HEK293 (cell line): ENCODE measurements around the gene GFI1.
"Not testable (repeated sequence)": the region's sequence is repeated elsewhere in the genome, so short reads cannot be mapped to it uniquely, and the experiment has no call there.

ENCODE experiments used
- CTCF ChIA-PET: fragments of 350-600 bp; formaldehyde crosslinking; extraction: SDS; loops from one replicate; lab custom pipeline; 2021; ENCODE audit warnings: antibody characterized with exemption; lab: Yijun Ruan, JAX
- POLR2A ChIA-PET: fragments of 300-600 bp; formaldehyde crosslinking; extraction: SDS; loops from one replicate; lab custom pipeline; 2020; ENCODE audit warnings: antibody characterized with exemption, inconsistent platforms; lab: Yijun Ruan, JAX
- H3K27ac ChIP-seq: fragments of 200-500 bp; sonication (Bioruptor generic); 2 replicates; pipeline ENCODE4 v1.5.1; 2014; ENCODE audit warnings: low read depth, low read length, control low read depth, inconsistent platforms; ENCODE audit errors: extremely low read depth
- H3K36me3 ChIP-seq, 2 experiments: fragments of 200-500 bp in 1 of 2; sonication (Bioruptor generic) in 1 of 2; 1 replicate in 1 of 2; 2 replicates in 1 of 2; pipeline ENCODE4 v1.5.1; 2014 to 2017; ENCODE audit warnings: inconsistent platforms in 2 of 2, low read length in 2 of 2; ENCODE audit not compliant: control insufficient read depth in 2 of 2, insufficient read depth in 1 of 2
- H3K4me1 ChIP-seq: fragments of 200-500 bp; sonication (Bioruptor generic); 2 replicates; pipeline ENCODE4 v1.5.1; 2014; ENCODE audit warnings: mild to moderate bottlenecking, low read length, inconsistent platforms; ENCODE audit not compliant: control insufficient read depth, insufficient read depth
- H3K4me3 ChIP-seq: 2 replicates; pipeline ENCODE4 v1.5.1; 2011; ENCODE audit warnings: low read depth, mild to moderate bottlenecking, control low read depth, low read length, moderate library complexity
- H3K9me3 ChIP-seq: fragments of 200-500 bp; sonication (Bioruptor generic); 2 replicates; pipeline ENCODE4 v1.5.1; 2014; ENCODE audit warnings: low read depth, low read length, inconsistent platforms; ENCODE audit not compliant: control insufficient read depth, insufficient read depth
- HIC1 ChIP-seq: fragments of 450-650 bp; formaldehyde crosslinking; IDR thresholded peaks from 2 replicates; pipeline ENCODE4 v1.5.1; 2016; ENCODE audit warnings: missing biosample characterization, missing genetic modification characterization
- KLF10 ChIP-seq: fragments of 450-650 bp; IDR thresholded peaks from 2 replicates; pipeline ENCODE4 v1.5.1; 2018; ENCODE audit warnings: missing biosample characterization, mild to moderate bottlenecking, missing genetic modification characterization
- KLF9 ChIP-seq: fragments of 450-650 bp; formaldehyde crosslinking; IDR thresholded peaks from 2 replicates; pipeline ENCODE4 v1.5.1; 2016; ENCODE audit warnings: missing biosample characterization, missing genetic modification characterization, low read depth
- MZF1 ChIP-seq: fragments of 450-650 bp; formaldehyde crosslinking; IDR thresholded peaks from 2 replicates; pipeline ENCODE4 v1.5.1; 2017; ENCODE audit warnings: missing biosample characterization, missing genetic modification characterization, borderline replicate concordance
- OVOL3 ChIP-seq: fragments of 450-650 bp; formaldehyde crosslinking; IDR thresholded peaks from 2 replicates; pipeline ENCODE4 v1.5.1; 2016; ENCODE audit warnings: missing biosample characterization, missing genetic modification characterization
- ZNF10 ChIP-seq: fragments of 450-650 bp; formaldehyde crosslinking; IDR thresholded peaks from 2 replicates; pipeline ENCODE4 v1.5.1; 2017; ENCODE audit warnings: missing biosample characterization, missing genetic modification characterization
- ZNF16 ChIP-seq: fragments of 450-650 bp; formaldehyde crosslinking; IDR thresholded peaks from 2 replicates; pipeline ENCODE4 v1.5.1; 2016; ENCODE audit warnings: low read depth, missing biosample characterization, missing genetic modification characterization
- ZNF184 ChIP-seq: fragments of 450-650 bp; IDR thresholded peaks from 2 replicates; pipeline ENCODE4 v1.5.1; 2018; ENCODE audit warnings: missing biosample characterization, mild to moderate bottlenecking, missing genetic modification characterization
- ZNF302 ChIP-seq: fragments of 450-650 bp; formaldehyde crosslinking; IDR thresholded peaks from 2 replicates; pipeline ENCODE4 v1.5.1; 2016; ENCODE audit warnings: missing biosample characterization, missing genetic modification characterization, low read depth
- ZNF354C ChIP-seq: fragments of 450-650 bp; formaldehyde crosslinking; IDR thresholded peaks from 2 replicates; pipeline ENCODE4 v1.5.1; 2016; ENCODE audit warnings: missing biosample characterization, missing genetic modification characterization, low read depth, borderline replicate concordance
- ZNF362 ChIP-seq: fragments of 450-650 bp; formaldehyde crosslinking; IDR thresholded peaks from 2 replicates; pipeline ENCODE4 v1.5.1; 2016; ENCODE audit warnings: missing biosample characterization, missing genetic modification characterization
- ZNF366 ChIP-seq: fragments of 450-650 bp; formaldehyde crosslinking; conservative IDR thresholded peaks from 2 replicates; pipeline ENCODE4 v1.5.1; 2016; ENCODE audit warnings: missing biosample characterization, missing genetic modification characterization
- ZNF473 ChIP-seq: fragments of 450-650 bp; formaldehyde crosslinking; IDR thresholded peaks from 2 replicates; pipeline ENCODE4 v1.5.1; 2017; ENCODE audit warnings: missing biosample characterization, missing genetic modification characterization
- ZNF623 ChIP-seq: fragments of 450-650 bp; formaldehyde crosslinking; IDR thresholded peaks from 2 replicates; pipeline ENCODE4 v1.5.1; 2016; ENCODE audit warnings: missing biosample characterization, missing genetic modification characterization
- ZNF629 ChIP-seq: fragments of 450-650 bp; formaldehyde crosslinking; IDR thresholded peaks from 2 replicates; pipeline ENCODE4 v1.5.1; 2017; ENCODE audit warnings: missing biosample characterization, missing genetic modification characterization
- ZNF670 ChIP-seq: fragments of 450-650 bp; formaldehyde crosslinking; IDR thresholded peaks from 2 replicates; pipeline ENCODE4 v1.5.1; 2016; ENCODE audit warnings: missing biosample characterization, missing genetic modification characterization, low read depth
- ZNF76 ChIP-seq: fragments of 450-650 bp; formaldehyde crosslinking; IDR thresholded peaks from 2 replicates; pipeline ENCODE4; 2016; ENCODE audit warnings: low read depth, missing biosample characterization, missing genetic modification characterization, borderline replicate concordance
- TF ChIP-seq, protein P1 (sequence below): fragments of 450-650 bp; formaldehyde crosslinking; IDR thresholded peaks from 2 replicates; pipeline ENCODE4 v1.5.1; 2016; ENCODE audit warnings: missing biosample characterization, missing genetic modification characterization
- TF ChIP-seq, protein P2 (sequence below): fragments of 450-650 bp; formaldehyde crosslinking; optimal IDR thresholded peaks from 2 replicates; pipeline ENCODE3; 2016; ENCODE audit warnings: missing biosample characterization, mild to moderate bottlenecking, missing genetic modification characterization
- TF ChIP-seq, protein P3 (sequence below): fragments of 450-650 bp; formaldehyde crosslinking; IDR thresholded peaks from 2 replicates; pipeline ENCODE4 v1.5.1; 2016; ENCODE audit warnings: missing biosample characterization, missing genetic modification characterization
- TF ChIP-seq, protein P4 (sequence below): fragments of 450-650 bp; IDR thresholded peaks from 2 replicates; pipeline ENCODE4 v1.5.1; 2018; ENCODE audit warnings: missing biosample characterization, mild to moderate bottlenecking, missing genetic modification characterization

Gene GFI1

GRCh38 chr1:92486251-92487077 lies at the start of gene GFI1 (continued):
- no peak for TF ChIP-seq ZNF16 (tag by site-specific recombination)
- TF ChIP-seq ZNF76 (tag by site-specific recombination) = 0 out of 2 replicates have a peak, but pooled peaks have one; percentile 46
- TF ChIP-seq, protein P1, sequence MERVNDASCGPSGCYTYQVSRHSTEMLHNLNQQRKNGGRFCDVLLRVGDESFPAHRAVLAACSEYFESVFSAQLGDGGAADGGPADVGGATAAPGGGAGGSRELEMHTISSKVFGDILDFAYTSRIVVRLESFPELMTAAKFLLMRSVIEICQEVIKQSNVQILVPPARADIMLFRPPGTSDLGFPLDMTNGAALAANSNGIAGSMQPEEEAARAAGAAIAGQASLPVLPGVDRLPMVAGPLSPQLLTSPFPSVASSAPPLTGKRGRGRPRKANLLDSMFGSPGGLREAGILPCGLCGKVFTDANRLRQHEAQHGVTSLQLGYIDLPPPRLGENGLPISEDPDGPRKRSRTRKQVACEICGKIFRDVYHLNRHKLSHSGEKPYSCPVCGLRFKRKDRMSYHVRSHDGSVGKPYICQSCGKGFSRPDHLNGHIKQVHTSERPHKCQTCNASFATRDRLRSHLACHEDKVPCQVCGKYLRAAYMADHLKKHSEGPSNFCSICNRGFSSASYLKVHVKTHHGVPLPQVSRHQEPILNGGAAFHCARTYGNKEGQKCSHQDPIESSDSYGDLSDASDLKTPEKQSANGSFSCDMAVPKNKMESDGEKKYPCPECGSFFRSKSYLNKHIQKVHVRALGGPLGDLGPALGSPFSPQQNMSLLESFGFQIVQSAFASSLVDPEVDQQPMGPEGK = peak; percentile 84
- TF ChIP-seq ZNF10 (tag by site-specific recombination) = peak; percentile 96
- no peak for TF ChIP-seq ZNF623 (tag by site-specific recombination)
- TF ChIP-seq OVOL3 = no peak
- peak; percentile 57; the same call in 1 of the 2 replicates for TF ChIP-seq KLF10 (tag by site-specific recombination)
- TF ChIP-seq ZNF362 (tag by site-specific recombination) = no peak
- TF ChIP-seq ZNF670 = no peak
- TF ChIP-seq ZNF473 (tag by site-specific recombination) = no peak
- 0 out of 2 replicates have a peak, but pooled peaks have one; percentile 10 for TF ChIP-seq ZNF184 (tag by site-specific recombination)
- peak; percentile 94 for TF ChIP-seq HIC1 (tag by site-specific recombination)
- TF ChIP-seq ZNF302 (tag by site-specific recombination) = no peak
- TF ChIP-seq, protein P2, sequence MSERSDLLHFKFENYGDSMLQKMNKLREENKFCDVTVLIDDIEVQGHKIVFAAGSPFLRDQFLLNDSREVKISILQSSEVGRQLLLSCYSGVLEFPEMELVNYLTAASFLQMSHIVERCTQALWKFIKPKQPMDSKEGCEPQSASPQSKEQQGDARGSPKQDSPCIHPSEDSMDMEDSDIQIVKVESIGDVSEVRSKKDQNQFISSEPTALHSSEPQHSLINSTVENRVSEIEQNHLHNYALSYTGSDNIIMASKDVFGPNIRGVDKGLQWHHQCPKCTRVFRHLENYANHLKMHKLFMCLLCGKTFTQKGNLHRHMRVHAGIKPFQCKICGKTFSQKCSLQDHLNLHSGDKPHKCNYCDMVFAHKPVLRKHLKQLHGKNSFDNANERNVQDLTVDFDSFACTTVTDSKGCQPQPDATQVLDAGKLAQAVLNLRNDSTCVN = peak; percentile 60
- no peak for TF ChIP-seq ZNF354C
- 0 out of 2 replicates have a peak, but pooled peaks have one; percentile 17 for TF ChIP-seq MZF1 (tag by site-specific recombination)
- TF ChIP-seq ZNF366 (tag by site-specific recombination) = no peak
- peak; percentile 70; the same call in 1 of the 2 replicates for TF ChIP-seq ZNF629 (tag by site-specific recombination)
- TF ChIP-seq, protein P3, sequence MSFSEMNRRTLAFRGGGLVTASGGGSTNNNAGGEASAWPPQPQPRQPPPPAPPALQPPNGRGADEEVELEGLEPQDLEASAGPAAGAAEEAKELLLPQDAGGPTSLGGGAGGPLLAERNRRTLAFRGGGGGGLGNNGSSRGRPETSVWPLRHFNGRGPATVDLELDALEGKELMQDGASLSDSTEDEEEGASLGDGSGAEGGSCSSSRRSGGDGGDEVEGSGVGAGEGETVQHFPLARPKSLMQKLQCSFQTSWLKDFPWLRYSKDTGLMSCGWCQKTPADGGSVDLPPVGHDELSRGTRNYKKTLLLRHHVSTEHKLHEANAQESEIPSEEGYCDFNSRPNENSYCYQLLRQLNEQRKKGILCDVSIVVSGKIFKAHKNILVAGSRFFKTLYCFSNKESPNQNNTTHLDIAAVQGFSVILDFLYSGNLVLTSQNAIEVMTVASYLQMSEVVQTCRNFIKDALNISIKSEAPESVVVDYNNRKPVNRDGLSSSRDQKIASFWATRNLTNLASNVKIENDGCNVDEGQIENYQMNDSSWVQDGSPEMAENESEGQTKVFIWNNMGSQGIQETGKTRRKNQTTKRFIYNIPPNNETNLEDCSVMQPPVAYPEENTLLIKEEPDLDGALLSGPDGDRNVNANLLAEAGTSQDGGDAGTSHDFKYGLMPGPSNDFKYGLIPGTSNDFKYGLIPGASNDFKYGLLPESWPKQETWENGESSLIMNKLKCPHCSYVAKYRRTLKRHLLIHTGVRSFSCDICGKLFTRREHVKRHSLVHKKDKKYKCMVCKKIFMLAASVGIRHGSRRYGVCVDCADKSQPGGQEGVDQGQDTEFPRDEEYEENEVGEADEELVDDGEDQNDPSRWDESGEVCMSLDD (tag by site-specific recombination) = no peak
- TF ChIP-seq, protein P4, sequence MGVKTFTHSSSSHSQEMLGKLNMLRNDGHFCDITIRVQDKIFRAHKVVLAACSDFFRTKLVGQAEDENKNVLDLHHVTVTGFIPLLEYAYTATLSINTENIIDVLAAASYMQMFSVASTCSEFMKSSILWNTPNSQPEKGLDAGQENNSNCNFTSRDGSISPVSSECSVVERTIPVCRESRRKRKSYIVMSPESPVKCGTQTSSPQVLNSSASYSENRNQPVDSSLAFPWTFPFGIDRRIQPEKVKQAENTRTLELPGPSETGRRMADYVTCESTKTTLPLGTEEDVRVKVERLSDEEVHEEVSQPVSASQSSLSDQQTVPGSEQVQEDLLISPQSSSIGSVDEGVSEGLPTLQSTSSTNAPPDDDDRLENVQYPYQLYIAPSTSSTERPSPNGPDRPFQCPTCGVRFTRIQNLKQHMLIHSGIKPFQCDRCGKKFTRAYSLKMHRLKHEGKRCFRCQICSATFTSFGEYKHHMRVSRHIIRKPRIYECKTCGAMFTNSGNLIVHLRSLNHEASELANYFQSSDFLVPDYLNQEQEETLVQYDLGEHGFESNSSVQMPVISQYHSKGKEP (tag by site-specific recombination) = peak; percentile 48
- TF ChIP-seq KLF9 (tag by site-specific recombination) = no peak

DNA sequence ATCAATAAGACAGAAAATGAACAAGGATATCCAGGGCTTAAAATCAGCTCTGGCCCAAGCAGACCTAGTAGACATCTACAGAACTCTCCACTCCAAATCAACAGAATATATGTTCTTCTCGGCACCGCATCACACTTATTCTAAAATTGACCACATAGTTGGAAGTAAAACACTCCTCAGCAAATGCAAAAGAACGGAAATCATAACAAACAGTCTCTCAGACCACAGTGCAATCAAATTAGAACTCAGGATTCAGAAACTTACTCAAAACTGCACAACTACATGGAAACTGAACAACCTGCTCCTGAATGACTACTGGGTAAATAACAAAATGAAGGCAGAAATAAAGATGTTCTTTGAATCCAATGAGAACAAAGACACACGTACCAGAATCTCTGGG lies 45.6 kb upstream of the GFI1 start:
- H3K9me3 ChIP-seq, H3K4me1 ChIP-seq, H3K4me3 ChIP-seq, H3K36me3 ChIP-seq, H3K27ac ChIP-seq, CTCF ChIA-PET, POLR2A ChIA-PET: not testable (repeated sequence)

DNA sequence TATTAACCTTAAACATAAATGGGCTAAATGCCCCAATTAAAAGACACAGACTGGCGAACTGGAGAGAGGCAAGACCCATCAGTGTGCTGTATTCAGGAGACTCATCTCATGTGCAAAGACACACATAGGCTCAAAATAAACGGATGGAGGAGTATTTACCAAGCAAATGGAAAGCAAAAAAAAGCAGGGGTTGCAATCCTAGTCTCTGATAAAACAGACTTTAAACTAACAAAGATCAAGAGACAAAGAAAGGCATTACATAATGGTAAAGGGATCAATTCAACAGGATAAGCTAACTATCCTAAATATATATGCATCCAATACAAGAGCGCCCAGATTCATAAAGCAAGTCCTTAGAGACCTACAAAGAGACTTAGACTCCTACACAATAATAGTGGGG lies 45.2 kb upstream of the GFI1 start:
- H3K4me3 ChIP-seq, H3K4me1 ChIP-seq, H3K9me3 ChIP-seq, H3K27ac ChIP-seq, H3K36me3 ChIP-seq, POLR2A ChIA-PET, CTCF ChIA-PET: not testable (repeated sequence)
